ENCODE measurements around the gene SPNS1.

GRCh38 chr16:29028457-29029167 lies 54.0 kb downstream of the SPNS1 start:
- no peak for TF ChIP-seq CTCF (conservative IDR thresholded peaks at IDR 0.05 in 1 of 2, IDR thresholded peaks at IDR 0.05 in 1 of 2; ENCODE audit: extremely low read depth in 1 of 2, insufficient read depth in 1 of 2, low read depth in 1 of 2, low read length in 2 of 2)
- TF ChIP-seq EZH2 (IDR thresholded peaks at IDR 0.05; ENCODE audit: borderline replicate concordance, low read length): no peak
